Endometrial microvascular endothelial cells (primary cell): ENCODE data around the gene WSCD2. TPM values are rescaled to one million over a fixed set of nuclear protein-coding genes. Genes with fewer than 3 reads are reported as not detected.

Experiments used
- in situ Hi-C: cut with HindIII; loops from 2 replicates; pipeline ENCODE4 v1.10.0; 2017; ENCODE audit warnings: low sequenced_read_pairs, low pct_unique_long_range_greater_than_20kb; ENCODE audit errors: inconsistent ontology term
- total RNA-seq: library from RNA; depleted of rRNA; stranded (reverse); fragments of >200 nt; gene quantifications from one replicate; pipeline ENCODE4 v1.2.3, GENCODE V29; 2015; ENCODE audit errors: inconsistent ontology term

WSCD2 gene
- total RNA-seq, 1 donor from 2014 or later = not detected

- in situ Hi-C loops = no loop called here
Observed at GRCh38 chr12:108146035-108146893, 17.2 kb downstream of the WSCD2 start.

- in situ Hi-C loops = no loop called here
Observed at GRCh38 chr12:108147279-108147678, 18.2 kb downstream of the WSCD2 start.

- in situ Hi-C loops = no loop called here
Observed at GRCh38 chr12:108148521-108149074, 19.5 kb downstream of the WSCD2 start.

GRCh38 chr12:108150436-108150835 is 21.3 kb downstream of the WSCD2 start:
- in situ Hi-C loops = no loop called here

- in situ Hi-C loops = no loop called here
Observed at GRCh38 chr12:108151533-108152169, 22.6 kb downstream of the WSCD2 start.

GRCh38 chr12:108152170-108152538 is 23.1 kb downstream of the WSCD2 start:
- in situ Hi-C loops = no loop called here

DNA sequence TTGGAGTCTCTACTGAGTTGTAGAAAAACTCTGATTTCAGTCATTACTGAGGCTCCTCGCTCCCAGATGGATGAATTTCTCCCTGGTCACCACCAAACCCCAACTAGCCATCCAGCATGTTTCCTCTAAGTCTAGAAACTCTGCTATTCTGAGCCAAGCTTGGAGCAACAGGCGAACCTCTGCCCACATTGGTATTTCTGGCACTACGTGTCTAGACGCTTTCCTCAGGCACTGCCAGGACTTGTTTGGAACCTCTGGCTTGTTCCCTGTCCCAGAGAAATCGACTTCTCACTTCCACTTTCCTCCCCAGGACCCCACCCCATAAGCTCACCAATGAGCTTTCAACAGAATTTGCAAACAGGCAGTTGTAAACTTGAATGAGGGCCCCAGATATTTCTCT is 27.6 kb downstream of the WSCD2 start:
- in situ Hi-C loops = no loop called here

GRCh38 chr12:108157870-108158459 is 28.9 kb downstream of the WSCD2 start:
- in situ Hi-C loops = no loop called here

DNA sequence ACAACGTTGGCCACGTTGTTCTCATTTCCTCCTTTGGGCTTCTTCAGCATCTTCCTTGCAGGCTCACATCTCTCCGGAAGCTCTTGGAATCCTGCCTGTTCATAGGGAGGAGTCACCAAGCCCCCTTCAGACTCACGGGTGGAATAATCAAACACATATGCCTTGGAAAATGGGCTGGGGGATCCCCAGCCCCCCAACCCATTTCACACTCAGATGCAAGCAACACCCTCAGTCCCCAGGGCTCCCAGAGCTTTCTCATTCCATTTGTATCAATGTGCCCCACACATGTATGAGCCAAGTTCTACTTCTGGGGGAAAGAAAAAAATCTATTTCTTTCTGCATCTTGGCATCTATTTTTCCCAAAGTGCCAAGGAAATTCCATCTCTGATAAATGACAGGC is 33.1 kb downstream of the WSCD2 start:
- in situ Hi-C loops = no loop called here

DNA sequence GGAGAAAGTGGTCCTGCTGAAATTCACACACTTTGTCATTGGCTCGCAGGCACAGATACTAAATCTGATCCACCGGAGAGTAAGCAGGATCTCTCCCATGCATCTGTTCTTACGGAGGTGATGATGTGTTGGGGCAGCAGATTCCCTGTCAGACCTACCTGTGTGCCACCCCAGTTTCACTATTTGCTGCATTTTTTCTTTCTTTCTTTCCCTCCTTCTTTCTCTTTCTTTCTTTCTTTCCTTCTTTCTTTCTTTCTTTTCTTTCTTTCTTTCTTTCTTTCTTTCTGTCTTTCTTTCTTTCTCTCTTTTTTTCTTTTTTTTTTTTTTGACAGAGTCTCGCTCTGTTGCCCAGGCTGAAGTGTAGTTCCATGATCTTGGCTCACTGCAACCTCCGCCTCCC is 37.4 kb downstream of the WSCD2 start:
- in situ Hi-C loops = no loop called here

DNA sequence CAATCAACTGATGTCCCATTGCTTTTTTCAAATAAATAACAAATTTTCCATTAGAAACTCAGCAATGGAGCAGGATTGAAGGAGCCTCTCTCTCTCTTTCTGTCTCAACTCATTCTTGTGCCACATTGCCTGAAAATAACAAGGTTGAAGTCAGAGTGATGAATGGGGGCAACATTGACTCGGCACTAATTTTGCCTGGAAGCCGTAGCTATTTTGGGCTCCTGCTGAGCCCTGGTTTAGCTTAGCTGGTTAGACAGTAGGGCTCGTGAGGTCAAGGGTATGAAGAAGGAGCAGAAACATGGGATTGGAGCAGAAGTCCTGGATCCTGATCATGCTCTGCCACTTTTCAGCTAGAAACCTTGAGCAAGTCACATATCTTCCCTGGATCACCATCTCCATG is 38.9 kb downstream of the WSCD2 start:
- in situ Hi-C loops = no loop called here

DNA sequence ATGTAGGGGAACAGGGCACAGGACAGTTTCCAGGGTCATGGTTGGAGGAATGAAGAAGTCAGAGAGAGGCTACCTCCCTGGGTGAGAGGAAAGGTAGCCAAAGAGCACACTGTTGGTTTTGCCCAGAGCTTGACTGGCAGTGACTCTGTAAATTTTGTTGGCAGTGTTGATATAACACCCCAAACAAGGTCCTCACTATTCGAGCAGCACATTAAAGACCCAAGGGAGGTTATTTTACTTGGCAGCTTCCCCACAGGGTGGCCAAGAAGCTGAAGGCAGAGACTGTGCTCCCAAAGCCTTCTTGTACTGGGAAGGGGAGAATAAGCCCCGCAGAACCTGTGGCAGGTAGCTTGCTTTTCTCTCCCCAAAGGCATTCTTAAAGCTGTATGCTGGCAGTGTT is 40.6 kb downstream of the WSCD2 start:
- in situ Hi-C loops = no loop called here

- in situ Hi-C loops = no loop called here
Observed at GRCh38 chr12:108170164-108170563, 41.1 kb downstream of the WSCD2 start.

GRCh38 chr12:108172033-108172432 is 42.9 kb downstream of the WSCD2 start:
- in situ Hi-C loops = no loop called here

- in situ Hi-C loops = no loop called here
Observed at GRCh38 chr12:108173160-108173559, 44.1 kb downstream of the WSCD2 start.

GRCh38 chr12:108173892-108174291 is 44.8 kb downstream of the WSCD2 start:
- in situ Hi-C loops = no loop called here

DNA sequence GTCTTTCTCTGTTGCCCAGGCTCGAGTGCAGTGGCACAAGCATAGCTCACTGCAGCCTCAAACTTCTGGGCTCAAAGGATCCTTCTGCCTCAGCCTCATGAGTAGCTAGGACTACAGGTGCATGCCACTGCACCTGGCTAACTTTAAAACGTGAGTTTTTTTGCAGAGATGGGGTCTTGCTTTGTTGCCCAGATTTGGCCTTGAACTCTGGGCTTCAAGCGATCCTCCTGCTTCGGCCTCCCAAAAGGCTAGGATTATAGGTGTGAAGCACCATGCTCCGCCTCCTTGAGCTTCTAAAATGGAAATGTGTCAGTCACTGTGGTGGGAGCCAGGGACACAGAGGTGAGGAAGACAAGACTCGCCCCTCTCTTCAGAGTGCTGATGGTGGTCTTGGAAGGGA is 45.6 kb downstream of the WSCD2 start:
- in situ Hi-C loops = no loop called here

- in situ Hi-C loops = no loop called here
Observed at GRCh38 chr12:108175310-108175709, 46.2 kb downstream of the WSCD2 start.

- in situ Hi-C loops = no loop called here
Observed at GRCh38 chr12:108176292-108176691, 47.2 kb downstream of the WSCD2 start.

DNA sequence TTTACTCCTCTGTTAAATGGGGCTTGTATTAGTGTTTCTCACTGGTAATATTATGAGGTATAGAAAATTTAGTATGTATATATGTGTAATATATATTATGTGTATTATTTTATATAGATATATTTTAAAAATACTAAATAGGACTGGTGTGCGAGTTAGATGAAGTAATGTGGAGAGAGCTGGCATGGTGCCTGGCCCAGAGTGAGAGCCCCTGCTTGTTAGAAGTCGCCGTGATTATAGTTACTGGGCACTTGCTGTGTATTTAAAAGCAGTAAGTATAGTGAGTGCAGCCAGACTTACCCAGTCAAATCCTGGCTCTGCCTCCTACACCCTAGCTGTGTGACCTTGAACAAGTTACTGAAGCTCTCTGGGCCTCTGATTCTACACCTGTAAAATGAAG is 48.0 kb downstream of the WSCD2 start:
- in situ Hi-C loops = no loop called here
